H1 (cell line): ENCODE measurements around the gene KCNC4. TPM values are rescaled to one million over a fixed set of nuclear protein-coding genes. Genes with fewer than 3 reads are reported as not detected.

ENCODE experiments used
- FOSL1 ChIP-seq: IDR thresholded peaks from 2 replicates; pipeline ENCODE4 v1.6.1; 2011; ENCODE audit warnings: mild to moderate bottlenecking, low read depth, low read length, moderate library complexity; ENCODE audit not compliant: insufficient read depth
- JUN ChIP-seq: IDR thresholded peaks from 2 replicates; pipeline ENCODE4 v1.6.1; 2011; ENCODE audit warnings: low read depth, mild to moderate bottlenecking, improper control_type of control experiment, low read length
- polyA plus RNA-seq, 7 experiments: library from polyadenylated mRNA; depleted of rRNA in 3 of 7; stranded (reverse) in 5 of 7; unstranded in 2 of 7; fragments of >200 nt in 5 of 7; fragments of 200-250 nt in 2 of 7; gene quantifications; 1 replicate in 5 of 7; 2 replicates in 1 of 7; 4 replicates in 1 of 7; pipeline versions ENCODE4 v1.2.1 to v1.2.3, GENCODE V29; 2011 to 2013; ENCODE audit warnings: missing spikeins in 2 of 7, mixed read lengths in 2 of 7
- total RNA-seq: library from RNA; stranded (reverse); fragmentation: NEBNext Ultra II Directional; extraction: Animal tissue kit (Norgen Biotek cat#: 25700); gene quantifications from 2 replicates; pipeline ENCODE4 v1.2.1, GENCODE V29; 2021

The KCNC4 gene
- total and polyA plus RNA-seq, 2 of the 8 experiments (the other 6 are each of a cell fraction or from before 2014, with no cell fraction given): 8.1 to 11.2 TPM

DNA sequence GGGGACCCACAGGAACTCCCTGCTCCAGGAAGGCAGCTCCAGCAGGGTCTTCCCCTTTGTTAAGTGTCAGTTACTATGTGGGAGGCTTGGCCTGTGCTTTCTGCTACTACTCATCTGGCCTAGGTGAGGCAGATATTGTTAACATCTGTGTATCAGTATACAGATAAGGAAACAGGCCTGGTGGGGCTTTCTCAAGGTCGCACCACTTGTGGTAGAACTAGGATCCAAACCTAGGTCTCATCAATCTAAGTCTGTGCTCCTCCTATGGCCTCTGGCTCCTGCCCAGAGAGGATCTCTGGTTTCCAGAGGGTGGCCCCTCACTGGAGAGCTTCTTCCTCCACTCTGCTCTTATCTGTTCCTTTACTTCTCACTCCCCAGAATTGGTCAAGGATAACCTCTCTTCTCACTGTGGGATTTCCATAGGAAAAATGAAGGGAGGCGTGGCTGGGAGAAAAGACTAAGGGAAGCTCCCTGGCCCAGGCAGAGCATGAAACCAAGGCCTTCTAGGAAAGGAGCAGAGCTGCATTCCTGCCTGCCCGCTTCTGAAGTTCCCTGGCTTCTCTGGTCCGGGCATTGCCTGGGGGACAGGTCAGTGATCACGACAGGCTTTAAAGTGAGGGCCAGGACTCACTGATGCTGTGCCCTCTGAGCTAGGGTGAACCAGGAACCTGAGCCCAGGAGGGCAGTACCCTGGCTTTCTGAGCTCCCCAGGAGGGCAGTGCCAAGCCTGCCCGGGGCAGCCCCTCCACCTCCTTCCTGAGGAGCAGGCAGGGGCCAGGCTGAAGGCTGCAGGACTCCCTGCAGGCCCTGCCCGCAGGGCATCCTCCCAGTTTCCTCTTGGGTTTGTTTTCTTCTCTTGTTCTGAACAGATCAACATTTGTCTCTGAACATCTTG lies 5.8 kb downstream of the KCNC4 start (continued):
- TF ChIP-seq FOSL1: no peak
- no peak for TF ChIP-seq JUN
